22Rv1 (cell line): ENCODE results near the gene SYNJ2.

Experiments used
- ZFX ChIP-seq: fragments of 450-650 bp; IDR thresholded peaks from 2 replicates; pipeline ENCODE4 v1.6.1; 2017; ENCODE audit warnings: antibody characterized with exemption, borderline replicate concordance
- TF ChIP-seq, protein P1 (sequence below): fragments of 450-650 bp; IDR thresholded peaks from 2 replicates; pipeline ENCODE4 v1.5.1; 2017; ENCODE audit warnings: mild to moderate bottlenecking

- TF ChIP-seq, protein P1, sequence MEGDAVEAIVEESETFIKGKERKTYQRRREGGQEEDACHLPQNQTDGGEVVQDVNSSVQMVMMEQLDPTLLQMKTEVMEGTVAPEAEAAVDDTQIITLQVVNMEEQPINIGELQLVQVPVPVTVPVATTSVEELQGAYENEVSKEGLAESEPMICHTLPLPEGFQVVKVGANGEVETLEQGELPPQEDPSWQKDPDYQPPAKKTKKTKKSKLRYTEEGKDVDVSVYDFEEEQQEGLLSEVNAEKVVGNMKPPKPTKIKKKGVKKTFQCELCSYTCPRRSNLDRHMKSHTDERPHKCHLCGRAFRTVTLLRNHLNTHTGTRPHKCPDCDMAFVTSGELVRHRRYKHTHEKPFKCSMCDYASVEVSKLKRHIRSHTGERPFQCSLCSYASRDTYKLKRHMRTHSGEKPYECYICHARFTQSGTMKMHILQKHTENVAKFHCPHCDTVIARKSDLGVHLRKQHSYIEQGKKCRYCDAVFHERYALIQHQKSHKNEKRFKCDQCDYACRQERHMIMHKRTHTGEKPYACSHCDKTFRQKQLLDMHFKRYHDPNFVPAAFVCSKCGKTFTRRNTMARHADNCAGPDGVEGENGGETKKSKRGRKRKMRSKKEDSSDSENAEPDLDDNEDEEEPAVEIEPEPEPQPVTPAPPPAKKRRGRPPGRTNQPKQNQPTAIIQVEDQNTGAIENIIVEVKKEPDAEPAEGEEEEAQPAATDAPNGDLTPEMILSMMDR = no peak
- no peak for TF ChIP-seq ZFX
Observed at GRCh38 chr6:158018041-158018771, 36.5 kb downstream of the SYNJ2 start.
